HG03442 (cell line): ENCODE data around the gene COPB1.

Experiments
- ATAC-seq: cut with Tn5 transposase; IDR thresholded peaks from one replicate; pipeline ENCODE4 v1.9.1; 2021; ENCODE audit warnings: mild to moderate bottlenecking, moderate library complexity; ENCODE audit not compliant: unreplicated experiment

COPB1 gene

DNA sequence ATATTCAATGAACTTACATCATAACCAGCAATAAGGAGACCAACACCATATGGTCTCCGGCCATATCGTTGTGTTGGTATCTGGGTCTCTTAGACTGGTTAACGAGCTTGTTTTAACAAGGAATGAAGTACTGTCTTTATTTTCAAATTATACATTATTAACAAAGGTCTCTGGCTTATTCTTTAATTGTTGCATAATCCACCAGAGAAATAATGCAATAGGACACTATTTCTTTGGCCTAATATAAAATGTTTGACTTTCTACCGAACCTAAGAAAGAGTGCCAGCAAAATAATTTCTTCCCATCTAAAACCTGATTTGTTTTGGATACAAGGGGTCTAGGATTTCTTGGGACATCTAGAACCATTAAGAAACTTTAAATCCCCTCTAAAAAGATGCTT is 14.2 kb upstream of the COPB1 start:
- no peak for ATAC-seq

DNA sequence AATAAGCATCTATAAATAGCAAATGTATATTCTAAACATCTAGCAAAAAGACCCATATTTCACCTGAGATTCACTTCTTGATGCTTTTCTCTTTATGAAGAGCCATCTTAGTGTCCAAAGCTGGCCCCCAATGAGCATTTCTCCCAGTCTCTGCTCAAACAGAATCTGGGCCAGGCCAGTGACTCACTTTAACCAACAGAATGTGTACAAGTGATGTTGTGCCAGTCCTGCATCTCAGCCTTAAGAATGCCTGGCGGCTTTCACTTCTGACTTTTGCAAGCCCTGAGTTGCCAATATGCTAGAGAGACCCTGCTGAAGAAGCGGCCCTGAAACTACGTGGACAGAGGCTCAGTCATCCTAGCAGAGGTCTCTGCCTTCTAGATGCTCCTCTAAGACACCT is 6.9 kb upstream of the COPB1 start:
- no peak for ATAC-seq

DNA sequence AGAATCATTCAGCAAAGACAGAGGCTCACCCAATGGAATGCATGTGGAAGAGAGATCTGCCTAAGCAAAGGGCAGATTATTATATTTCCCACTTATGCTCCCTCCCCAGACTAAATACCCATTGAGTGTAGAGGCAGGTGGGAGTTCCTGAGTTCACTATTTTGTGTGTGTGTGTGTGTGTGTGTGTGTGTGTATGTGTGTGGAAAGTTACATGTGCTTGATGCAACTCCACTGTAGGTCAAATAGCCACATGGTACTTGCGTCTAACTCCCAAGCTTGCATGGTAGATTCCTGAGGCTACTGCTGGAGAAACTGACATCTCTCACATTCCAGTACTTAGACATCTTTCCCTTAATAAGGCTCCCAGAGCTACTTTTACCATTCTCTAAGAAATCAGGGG is 3.4 kb upstream of the COPB1 start:
- ATAC-seq, result no peak

DNA sequence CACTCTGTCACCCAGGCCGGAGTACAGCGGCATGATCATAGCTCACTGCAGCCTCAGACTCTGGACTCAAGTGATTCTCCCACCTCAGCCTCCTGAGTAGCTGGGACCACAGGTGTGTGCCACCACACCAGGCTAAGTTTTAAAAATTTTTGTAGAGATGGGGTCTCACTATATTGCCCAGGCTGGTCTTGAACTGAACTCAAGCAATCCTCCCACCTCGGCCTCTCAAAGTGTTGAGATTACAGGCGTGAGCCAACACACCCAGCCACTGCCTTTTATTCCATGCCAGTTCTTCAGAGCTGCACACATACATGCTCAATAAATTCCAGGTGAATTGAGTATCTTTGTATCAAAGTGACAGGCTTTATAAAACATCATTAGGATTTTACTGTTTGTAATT is 2.4 kb upstream of the COPB1 start:
- ATAC-seq, result no peak

DNA sequence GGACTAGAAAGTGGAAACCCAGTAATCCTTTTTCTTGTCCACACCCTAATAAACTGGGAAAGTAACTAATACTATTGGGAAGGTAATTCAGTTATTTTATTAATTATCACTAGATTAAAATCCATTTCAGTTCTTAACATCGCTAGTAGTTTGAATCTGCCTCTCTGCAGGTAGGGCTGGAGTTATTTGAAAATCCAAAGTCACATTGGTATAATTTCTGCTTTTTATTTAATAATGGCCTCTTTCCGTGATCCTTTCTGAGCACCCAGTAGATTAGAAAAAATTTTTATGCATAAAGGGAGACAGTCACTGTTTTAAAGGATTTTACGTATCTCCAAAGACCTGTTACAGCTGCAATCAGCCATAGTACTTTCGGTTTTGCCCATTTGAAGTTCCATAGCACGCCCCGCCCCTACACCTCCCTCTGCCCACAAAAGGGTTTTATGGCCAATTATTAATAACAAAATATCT is 605 bp upstream of the COPB1 start:
- peak; percentile 47 for ATAC-seq

DNA sequence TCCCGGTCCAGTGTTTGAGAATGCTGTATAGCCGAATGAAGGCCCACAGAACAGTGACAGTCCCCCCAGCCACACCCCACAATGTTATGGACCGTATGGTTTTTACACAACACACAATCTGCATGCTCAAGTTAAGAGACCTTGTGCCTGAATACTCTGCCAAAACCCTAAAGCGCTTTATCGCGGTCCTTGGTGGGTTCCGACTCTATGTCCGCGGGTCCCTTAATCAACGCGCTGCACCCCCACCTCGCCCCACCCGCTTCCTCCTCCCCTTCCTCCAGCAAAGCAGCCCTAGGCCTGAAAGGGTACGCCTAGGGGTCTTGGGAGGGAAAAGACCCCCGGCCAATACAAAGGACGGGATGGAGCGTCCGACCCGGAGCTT is 442 bp downstream of the COPB1 start:
- ATAC-seq, result peak; percentile 4

DNA sequence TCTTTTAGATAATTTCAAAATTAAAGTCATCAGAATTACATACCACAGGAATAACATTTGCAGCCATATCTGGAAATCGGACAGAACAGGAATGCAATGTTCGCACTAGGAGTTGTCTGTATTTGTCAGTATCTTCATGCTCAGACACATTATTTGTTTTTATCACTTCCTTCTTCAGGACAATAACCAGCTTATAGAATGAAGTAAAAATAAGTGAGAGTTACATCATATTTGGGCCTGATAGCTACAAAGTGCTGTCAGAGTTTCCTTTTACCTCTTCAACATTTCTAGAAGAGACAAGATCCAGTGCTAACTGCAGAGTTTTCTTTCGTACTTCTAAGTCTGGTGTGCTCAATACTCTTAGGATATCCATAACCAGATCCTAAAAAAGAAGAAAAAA is 18.9 kb downstream of the COPB1 start:
- no peak for ATAC-seq

DNA sequence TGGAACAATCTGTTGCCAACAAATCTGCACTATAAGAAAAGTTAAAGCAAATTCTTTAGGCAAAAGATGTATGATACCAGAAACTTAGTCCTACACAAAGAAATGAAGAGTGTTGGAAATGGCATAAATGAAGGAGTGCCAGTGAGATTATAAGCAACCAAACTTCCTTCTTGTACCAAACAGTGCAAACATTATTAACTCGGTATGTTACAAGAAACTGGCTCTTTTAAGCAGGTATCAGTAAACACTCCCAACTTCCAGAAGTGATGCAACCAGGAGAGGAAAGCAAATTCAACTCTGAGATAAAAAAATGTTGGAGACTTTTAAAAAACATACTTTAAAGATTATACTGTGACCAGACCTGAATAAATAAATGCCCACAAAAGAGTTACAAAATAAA is 28.5 kb downstream of the COPB1 start:
- ATAC-seq, result no peak

DNA sequence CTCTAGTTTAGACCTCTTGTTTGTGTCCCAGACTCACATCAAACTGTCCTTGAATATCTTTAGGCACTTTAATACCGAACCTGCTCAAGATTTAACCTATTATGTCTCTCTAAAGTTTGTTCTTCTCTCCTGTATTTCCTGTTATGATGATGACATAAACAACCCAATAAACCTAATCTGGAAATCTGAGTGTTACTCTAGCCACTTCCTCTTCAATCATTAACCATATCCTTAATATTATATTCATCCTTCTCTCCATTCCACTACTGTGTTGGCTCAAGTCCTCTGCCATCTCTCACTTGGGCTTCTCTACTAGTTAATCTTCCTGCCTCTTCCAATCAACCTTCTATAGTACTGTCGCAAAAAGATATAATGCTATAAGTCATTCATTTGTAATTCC is 36.0 kb downstream of the COPB1 start:
- ATAC-seq, result no peak

DNA sequence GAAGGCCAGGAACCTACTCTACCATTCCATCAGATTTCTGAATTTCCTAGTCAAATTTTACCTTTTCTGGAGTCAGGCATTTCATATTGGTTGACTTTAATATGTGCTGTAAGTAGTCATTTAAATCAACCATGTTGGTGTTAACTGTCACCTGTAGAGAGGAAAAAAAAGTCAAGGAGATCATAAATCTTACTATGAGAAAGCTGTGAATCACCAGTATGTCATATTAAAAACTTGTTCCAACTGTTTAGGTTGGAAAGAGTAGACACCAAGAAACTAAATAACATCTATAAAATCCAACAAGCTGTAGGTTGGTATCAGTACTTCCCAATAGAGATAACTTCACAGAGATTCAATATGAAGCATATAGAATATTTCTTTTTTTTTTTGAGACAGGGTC is 39.5 kb downstream of the COPB1 start:
- ATAC-seq, result no peak

DNA sequence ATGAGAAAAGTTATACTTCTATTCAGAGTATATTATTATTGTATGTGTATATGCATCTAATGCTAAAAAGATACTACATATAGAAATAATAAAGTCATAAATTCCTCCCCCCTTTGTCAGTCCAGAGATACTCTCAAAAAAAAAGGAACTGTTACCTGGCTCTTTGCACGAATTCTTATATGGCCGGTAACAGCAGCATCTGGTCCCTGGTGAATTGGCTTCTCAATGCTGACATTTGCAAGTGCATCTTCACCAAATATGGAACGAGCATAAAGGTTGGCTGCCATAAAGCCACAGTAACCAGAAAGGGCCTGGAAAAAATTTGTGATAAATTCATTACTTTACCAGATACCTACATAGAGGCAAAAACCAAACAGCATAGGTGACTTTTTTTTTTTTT is 41.2 kb downstream of the COPB1 start:
- no peak for ATAC-seq

DNA sequence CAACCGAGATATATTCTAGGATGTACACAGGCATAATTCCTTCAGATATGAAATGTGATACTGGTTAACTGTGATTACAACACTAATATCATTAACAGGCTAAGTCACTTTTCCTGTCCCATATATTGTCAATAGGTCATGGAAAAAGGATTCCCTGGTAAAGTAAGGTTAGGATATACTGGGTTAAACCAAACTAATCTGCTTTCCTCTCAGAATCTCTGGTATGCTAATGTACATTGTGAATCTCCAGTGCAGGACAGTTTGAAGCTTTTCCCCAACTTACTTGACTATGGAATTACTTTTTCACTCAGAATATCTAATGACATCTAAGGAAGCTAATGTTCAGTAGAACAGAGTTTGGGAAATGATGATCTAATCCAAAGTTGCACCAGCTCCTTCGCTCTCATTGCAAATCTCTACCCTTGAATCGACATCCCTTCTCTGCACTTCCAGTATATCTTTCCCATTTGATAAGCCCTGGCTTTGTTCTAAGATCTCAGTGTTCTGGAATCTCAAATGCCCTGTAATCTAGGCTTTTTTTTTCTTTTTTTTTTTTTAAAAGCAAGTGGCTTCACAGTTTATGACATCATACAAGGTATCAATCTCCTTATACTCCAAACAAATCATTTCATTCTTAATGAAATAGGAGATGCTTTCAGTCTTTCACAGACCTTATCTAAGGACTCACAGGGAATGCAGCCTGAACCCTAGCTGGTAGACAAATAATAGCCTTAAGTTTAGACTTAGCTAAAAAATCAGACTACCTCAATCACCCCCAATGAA is 43.8 kb downstream of the COPB1 start:
- no peak for ATAC-seq

DNA sequence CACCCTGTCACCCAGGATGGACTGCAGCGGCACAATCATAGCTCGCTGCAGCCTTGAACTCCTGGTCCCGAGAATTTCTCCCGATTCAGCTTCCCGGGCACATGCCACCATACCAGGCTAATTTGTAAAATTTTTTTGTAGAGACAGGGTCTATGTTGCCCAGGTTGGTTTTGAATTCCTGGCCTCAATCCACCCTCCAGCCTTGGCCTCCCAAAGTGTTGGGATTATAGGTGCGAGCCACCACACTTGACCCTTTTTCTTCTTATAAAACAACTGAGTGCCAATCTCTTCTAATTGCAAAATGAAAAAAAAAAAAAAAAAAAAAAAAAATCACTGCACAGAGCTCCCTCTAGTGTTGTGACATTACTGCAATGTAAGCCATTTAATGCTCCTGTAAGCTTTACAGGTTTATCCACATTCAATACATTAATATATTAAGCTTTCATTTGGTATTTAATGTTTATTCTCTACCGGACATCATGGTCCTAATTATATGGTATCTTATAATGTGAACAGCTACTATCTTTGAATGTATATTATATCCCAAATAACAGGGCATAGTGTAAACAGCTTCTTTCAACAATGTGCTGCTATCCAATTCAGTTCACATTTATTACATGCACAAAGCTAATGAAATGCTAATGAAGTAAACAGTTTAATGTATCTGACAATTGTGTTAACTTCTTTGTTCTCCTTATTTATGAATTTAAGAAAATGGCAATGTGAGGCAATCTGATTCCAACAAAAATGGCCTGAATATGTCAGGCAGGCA is 44.6 kb downstream of the COPB1 start:
- ATAC-seq, result no peak

DNA sequence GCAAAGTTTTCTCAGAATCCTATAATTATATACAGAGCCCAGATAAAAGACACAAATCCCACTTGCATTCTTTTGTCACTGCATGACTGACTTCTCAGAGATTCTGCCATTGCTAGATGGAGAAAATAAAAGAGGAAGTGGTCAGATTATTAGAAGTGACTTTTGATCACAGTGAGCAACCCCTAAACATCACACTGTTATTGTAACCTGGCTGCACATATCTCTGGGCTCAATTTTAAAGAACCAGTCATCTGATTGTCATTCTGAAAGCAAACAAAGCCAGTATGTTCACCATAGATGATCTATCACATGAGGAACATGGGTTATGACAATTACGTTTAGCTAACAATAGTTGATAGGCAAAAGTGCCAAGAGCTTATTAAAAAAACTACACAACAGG is 47.8 kb downstream of the COPB1 start:
- no peak for ATAC-seq

DNA sequence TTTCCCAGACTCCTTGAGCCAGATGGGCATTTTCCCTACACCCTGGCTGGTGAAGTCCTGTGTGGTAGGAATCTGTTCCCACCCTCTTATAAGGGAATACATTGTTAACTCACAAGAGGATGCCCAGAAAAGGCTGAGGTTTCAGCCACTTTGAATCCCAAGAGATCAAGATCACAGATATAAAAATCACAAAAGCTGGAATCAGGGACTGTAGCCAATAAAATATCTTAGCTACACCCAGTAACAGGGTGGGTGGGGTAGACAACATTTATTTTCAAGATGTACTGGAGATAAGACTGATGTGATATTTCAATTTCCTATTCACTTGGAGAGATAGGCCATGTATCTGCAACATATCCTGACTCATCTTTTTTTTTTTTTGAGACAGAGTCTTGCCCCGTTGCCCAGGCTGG is 50.3 kb downstream of the COPB1 start:
- no peak for ATAC-seq

DNA sequence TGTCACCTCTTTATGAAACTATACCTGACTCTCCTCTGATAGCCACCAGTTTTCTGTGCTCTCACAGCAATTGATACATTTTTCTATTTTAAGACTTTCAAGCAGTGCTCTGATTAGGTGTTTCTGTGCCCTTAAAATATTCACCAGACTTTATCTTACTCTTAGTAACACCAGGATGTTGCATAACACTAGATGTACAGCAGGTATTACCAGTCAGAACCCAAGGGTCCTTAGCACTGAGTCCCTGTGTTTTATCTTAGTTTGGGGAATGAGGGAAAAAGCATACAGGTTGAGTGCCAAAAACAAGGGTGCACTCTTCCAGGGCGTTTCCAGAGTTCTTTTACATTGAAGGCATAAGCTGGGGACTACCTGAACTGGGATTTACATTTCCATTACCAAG is 51.4 kb downstream of the COPB1 start:
- no peak for ATAC-seq

DNA sequence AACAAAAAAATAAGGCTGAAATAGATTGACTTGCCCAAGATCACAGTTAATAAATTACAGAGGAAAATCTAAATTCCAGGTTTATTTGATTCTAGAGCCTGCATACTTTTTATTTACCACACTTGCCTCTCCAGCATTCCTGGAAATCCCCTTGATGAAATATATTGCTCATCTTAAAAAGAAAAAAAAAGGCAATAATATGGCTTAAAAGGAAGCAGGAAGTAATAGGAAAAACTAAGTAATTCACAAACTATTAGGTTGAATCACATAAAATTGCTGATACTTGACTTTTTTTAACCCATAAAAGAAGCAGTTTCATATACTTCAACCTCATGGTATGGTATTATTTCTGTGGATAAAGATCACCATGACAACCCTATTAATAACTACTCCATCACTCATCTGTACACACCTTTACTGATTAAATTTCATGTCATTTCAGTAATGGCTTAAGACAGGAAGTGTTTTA is 52.9 kb downstream of the COPB1 start:
- ATAC-seq, result no peak

DNA sequence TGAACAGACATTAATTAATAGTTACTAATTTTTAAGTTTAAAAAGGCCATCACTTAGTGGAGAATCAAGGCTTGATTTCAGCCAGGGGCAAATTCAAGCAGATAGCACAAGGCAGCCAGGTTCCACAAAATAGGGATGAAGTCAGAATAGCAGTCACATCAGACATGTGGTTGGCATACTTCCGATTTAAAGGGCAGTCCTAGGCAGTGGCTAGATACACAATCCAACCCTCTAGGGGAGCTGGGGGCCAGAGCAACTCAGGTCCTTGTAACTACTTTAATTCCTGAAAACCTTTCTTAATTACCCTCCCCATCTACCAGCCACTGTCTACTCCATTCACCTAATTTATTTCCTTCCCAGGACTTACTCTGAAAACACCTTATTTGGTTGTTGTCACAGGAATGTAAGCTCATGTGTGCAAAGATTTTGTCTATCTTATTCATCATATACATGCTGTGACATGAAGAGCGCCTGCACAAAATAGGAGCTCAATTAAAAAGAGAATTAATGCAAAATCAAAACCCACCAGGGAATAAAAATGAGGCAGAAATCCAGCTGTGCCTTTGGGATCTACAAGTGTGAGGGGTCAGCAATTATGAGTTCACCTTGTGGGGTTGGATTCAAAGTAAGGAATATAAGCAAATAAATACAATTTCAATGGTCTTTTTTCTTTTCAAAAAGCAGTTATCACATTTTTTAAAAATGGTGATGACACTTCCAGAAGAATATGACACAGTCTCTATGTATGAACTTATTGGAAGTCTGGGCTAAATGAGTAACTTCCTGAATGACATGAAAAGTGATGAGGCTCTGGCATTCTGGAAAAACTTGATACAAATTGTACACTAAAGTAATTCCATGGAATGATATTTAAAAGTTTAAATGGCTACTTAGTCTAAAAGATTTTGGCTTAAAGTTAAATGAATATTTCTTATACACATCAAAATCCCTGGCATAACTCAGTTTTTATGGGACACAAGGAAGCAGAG is 53.8 kb downstream of the COPB1 start:
- no peak for ATAC-seq

DNA sequence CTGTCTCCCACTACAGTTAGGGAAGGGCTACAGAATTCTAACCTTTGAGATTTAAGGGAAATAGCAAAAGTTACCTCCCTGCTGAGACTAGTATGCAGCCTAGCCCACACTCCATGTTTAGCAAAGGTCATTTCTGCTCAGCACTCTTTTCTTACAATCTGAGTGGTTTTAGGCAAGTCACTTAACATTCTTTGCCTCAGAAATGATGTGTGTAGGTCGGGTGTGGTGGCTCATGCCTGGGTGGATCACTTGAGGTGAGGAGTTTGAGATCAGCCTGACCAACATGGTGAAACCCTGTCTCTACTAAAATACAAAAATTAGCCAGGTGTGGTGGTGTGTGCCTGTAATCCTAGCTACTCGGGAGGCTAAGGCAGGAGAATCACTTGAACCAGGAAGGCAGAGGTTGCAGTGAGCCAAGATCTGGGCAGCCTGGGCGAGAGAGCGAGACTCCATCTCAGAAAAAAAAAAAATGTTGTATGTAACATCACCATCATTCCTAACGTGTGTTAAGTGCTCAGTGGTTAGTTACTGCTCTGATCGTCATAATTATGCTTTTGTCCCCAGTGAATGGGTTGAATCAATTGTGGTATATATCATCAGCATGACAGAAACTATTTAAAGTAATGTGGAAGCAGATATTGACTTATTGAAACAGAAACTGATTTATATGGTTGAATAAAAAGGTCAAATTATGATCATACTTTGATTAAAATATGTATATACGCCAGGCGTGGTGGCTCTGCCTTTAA is 55.0 kb downstream of the COPB1 start:
- ATAC-seq, result no peak

DNA sequence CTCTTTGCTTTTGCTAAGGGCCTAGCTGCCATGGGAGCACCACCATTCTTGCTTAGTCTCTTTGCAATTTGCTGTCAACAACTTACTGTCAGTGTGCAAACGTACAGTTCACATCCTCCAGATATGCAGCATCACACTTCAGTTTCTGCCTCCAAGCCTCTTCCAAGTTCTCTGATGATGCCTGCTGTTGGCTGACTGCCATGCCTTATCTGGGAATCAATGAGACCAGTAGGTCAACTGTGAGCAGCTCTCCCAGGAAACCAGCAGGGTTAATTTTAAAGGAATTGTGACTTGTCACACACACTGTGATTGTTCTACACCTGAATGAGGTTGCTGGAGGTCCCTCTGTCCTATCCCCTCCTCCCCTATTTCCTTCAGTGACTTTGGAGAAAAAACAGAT is 56.0 kb downstream of the COPB1 start:
- no peak for ATAC-seq
